Measurements from ENCODE around the gene SPRY4.

The SPRY4 gene

GRCh38 chr5:142324136-142324870 lies 518 bp downstream of the SPRY4 start:
- no peak for TF ChIP-seq POLR2A (IDR thresholded peaks at IDR 0.05; ENCODE audit: low read length)
- DNase-seq, result no peak

GRCh38 chr5:142323480-142324135 lies 1.2 kb downstream of the SPRY4 start:
- no peak for DNase-seq
- TF ChIP-seq GATA1 (IDR thresholded peaks at IDR 0.05; ENCODE audit: low read depth, low read length) (no peak), POLR2A (IDR thresholded peaks at IDR 0.05; ENCODE audit: low read length) (no peak)

DNA sequence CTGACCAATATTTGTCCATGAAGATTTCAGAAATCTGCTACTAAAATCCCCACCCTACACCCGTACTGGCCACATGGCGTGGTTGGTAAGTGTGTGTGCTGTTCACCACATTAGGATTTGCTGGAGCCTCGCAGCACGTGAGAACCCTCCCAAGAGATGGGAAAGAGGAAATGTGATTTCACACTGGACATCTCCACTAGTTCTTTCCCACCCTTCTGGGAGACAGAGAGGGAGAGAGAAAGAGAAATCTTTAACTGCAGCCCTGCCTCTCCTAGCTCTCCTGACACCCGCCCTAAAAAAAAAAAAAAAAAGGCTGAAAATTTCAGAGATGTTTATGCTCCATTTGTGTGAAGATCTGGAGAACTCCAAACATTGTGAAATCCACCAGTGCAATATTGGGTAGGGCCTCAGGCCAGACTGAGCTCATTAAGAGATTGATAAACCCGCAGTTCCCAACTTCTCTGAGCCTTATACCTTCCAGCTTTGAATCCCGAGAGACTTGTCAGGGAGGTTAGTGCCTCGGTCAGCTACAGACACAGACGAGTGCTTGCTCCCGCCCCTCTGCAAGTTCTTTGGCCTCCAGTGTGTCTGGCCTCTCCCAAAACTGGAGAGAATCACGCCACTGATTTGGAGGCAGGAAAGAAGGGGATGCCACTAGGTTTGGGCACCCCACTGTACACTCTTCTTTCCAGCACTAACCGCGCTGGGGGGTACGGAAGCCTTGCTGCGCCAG lies 1.9 kb downstream of the SPRY4 start:
- no peak for DNase-seq
- TF ChIP-seq GATA1 (IDR thresholded peaks at IDR 0.05; ENCODE audit: low read depth, low read length) (no peak), POLR2A (IDR thresholded peaks at IDR 0.05; ENCODE audit: low read length) (no peak)

- DNase-seq, result no peak
- no peak for TF ChIP-seq GATA1 (IDR thresholded peaks at IDR 0.05; ENCODE audit: low read depth, low read length)
These were observed 2.4 kb downstream of the SPRY4 start for GRCh38 chr5:142322403-142322746.

DNA sequence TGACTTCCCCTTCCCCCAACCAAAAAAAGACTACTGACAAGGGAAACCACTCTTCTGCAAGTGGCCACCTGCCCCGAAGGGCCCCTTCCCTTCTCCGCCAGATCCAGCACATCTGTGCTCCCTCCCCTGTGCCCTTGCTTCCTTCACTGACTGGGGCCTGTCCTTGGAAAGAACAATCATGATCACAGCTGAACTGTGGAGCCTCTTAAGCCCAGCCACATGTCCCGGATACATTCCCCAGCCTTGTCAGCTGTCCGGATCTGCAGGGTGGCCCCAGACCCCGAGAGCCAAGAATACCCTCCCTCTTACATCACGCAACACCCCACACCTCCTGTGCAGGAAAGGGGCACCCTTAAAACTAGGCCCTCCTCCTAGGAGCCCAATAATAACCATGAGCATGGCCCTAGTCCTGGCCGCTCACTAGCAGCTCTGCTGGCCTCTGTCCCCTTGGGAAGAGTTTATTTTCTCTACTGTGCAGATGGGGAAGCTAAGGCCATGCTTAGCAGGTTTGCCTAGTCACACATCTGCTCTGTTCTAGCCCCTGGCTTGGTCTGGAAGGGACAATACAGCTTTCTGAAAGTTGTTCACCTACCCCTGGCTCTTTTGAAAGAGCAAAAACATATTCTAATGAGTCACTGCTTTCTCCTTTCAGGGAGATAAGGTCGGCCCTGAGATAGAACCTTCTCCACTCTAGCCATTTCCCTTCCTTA lies 3.8 kb downstream of the SPRY4 start:
- no peak for TF ChIP-seq GATA1 (IDR thresholded peaks at IDR 0.05; ENCODE audit: low read depth, low read length)
- no peak for TF ChIP-seq POLR2A (IDR thresholded peaks at IDR 0.05; ENCODE audit: low read length)
- DNase-seq, result no peak

GRCh38 chr5:142320430-142320738 lies 4.4 kb downstream of the SPRY4 start:
- DNase-seq, result no peak
- no peak for TF ChIP-seq GATA1 (IDR thresholded peaks at IDR 0.05; ENCODE audit: low read depth, low read length)
- TF ChIP-seq POLR2A (IDR thresholded peaks at IDR 0.05; ENCODE audit: low read length), result no peak

- no peak for TF ChIP-seq POLR2A (IDR thresholded peaks at IDR 0.05; ENCODE audit: low read length)
- no peak for TF ChIP-seq GATA1 (IDR thresholded peaks at IDR 0.05; ENCODE audit: low read depth, low read length)
- DNase-seq, result no peak
These were observed 5.0 kb downstream of the SPRY4 start for GRCh38 chr5:142319560-142320429.

DNA sequence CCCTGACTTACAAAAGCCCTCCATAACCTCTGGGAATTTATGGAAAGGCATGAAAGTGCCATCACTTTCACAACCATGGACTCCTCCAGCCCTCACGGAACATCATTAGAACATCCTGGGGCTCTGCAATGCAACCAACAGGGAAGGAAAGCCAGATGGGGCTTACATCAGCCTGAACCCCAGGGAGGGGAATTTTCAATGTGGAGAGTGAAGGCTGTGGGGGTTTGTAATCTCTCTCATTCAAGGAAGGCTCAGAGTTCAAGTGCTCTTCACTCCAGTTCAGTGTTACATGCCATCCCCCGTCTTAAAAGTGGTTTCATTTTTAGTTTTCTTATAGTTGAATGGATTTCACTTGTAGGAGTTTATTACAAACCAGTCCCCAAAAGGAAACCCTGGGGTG lies 5.7 kb downstream of the SPRY4 start:
- TF ChIP-seq GATA1 (IDR thresholded peaks at IDR 0.05; ENCODE audit: low read depth, low read length) (no peak), POLR2A (IDR thresholded peaks at IDR 0.05; ENCODE audit: low read length) (no peak)
- DNase-seq, result no peak

DNA sequence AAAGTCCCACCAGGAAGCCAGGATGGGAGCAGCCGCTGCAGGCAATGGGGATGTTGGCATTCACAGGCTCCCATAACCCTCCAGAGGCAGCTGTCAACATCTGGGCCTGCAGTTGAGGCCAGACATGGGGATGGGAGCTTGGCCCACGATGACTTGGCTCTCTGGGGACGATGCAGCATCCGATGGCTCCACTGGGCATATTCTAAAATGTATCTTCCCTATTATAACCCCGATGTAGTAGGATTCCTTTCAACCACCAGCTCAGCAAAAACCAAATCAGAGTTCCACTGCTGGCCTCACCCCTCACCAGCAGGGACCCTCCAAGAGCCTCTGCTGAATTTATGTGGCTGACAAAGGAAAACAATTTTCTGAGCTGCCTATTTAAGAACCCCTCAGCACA lies 7.1 kb downstream of the SPRY4 start:
- no peak for DNase-seq
- no peak for TF ChIP-seq GATA1 (IDR thresholded peaks at IDR 0.05; ENCODE audit: low read depth, low read length)
- no peak for TF ChIP-seq POLR2A (IDR thresholded peaks at IDR 0.05; ENCODE audit: low read length)

- DNase-seq, result no peak
- TF ChIP-seq GATA1 (IDR thresholded peaks at IDR 0.05; ENCODE audit: low read depth, low read length), result no peak
- no peak for TF ChIP-seq POLR2A (IDR thresholded peaks at IDR 0.05; ENCODE audit: low read length)
These were observed 7.6 kb downstream of the SPRY4 start for GRCh38 chr5:142317173-142317572.

DNA sequence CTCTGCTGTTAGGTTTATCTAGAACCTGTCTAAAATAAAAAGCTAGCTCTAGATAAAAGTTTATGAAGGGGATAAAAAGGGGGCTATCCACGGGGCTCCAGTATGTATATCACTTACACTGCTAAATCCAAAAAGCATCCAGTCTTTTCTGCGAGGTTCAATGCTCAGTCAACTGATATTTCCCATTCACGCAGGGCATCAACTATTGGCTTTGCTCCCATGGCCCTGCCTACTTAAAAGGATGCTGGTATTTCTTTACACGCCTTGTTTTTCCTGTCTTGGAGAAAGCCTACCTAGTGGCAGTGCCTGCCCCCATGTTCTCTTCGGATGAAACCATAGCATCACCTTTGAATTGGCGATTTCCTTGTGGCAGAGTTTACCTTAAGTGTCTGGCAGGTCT lies 8.1 kb downstream of the SPRY4 start:
- TF ChIP-seq GATA1 (IDR thresholded peaks at IDR 0.05; ENCODE audit: low read depth, low read length) (no peak), POLR2A (IDR thresholded peaks at IDR 0.05; ENCODE audit: low read length) (no peak)
- no peak for DNase-seq

DNA sequence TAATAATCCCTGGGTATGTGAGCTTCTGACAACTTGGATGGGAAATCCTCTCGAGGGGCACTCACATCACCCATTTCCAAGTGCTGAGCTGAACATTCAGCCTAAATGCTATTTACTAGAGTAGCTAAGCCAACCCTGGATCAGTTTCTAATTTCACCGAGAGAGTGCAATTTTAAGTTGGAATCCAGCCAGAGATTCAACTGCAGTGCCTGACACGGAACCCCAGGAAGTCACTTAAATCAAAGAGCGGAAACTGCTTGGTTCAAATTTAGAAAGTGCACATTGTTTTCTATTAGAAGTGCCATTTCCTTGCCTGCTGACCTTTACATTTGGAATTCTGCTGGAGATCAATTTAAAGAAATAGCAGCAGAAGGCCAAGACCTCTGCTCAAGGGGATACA lies 8.8 kb downstream of the SPRY4 start:
- TF ChIP-seq POLR2A (IDR thresholded peaks at IDR 0.05; ENCODE audit: low read length), result no peak
- TF ChIP-seq GATA1 (IDR thresholded peaks at IDR 0.05; ENCODE audit: low read depth, low read length), result no peak
- DNase-seq, result no peak

GRCh38 chr5:142315096-142315900 lies 9.5 kb downstream of the SPRY4 start:
- TF ChIP-seq POLR2A (IDR thresholded peaks at IDR 0.05; ENCODE audit: low read length) (no peak), GATA1 (IDR thresholded peaks at IDR 0.05; ENCODE audit: low read depth, low read length) (no peak)
- DNase-seq, result no peak
